H9 (cell line): ENCODE measurements around the gene RPL22. TPM values are rescaled to one million over a fixed set of nuclear protein-coding genes. Genes with fewer than 3 reads are reported as not detected.

Source experiments
- DNase-seq: peaks from one replicate; pipeline ENCODE4 v3.0.0-alpha.2; 2017
- H2AFZ ChIP-seq: one replicate; pipeline ENCODE4 v1.6.1; 2013; ENCODE audit warnings: mild to moderate bottlenecking, low read length, control low read depth, moderate library complexity
- H2AK5ac ChIP-seq: 2 replicates; pipeline ENCODE4 v1.6.1; 2013; ENCODE audit warnings: low read length, control low read depth, mixed read lengths; ENCODE audit not compliant: insufficient read length
- H2BK120ac ChIP-seq: one replicate; pipeline ENCODE4 v1.6.1; 2013; ENCODE audit warnings: low read depth, mild to moderate bottlenecking, low read length, control low read depth, inconsistent platforms; ENCODE audit not compliant: poor library complexity, severe bottlenecking
- H2BK12ac ChIP-seq: 2 replicates; pipeline ENCODE4 v1.6.1; 2013; ENCODE audit warnings: low read length, control low read depth, mixed read lengths, low read depth; ENCODE audit not compliant: insufficient read length
- H2BK15ac ChIP-seq: 2 replicates; pipeline ENCODE4 v1.6.1; 2013; ENCODE audit warnings: low read depth, low read length, control low read depth
- H2BK20ac ChIP-seq: one replicate; pipeline ENCODE4 v1.6.1; 2013; ENCODE audit warnings: low read depth, mild to moderate bottlenecking, low read length, control low read depth, inconsistent platforms; ENCODE audit not compliant: poor library complexity, severe bottlenecking
- H2BK5ac ChIP-seq: 2 replicates; pipeline ENCODE4 v1.6.1; 2013; ENCODE audit warnings: low read length, control low read depth, mixed read lengths; ENCODE audit not compliant: insufficient read length
- H3K14ac ChIP-seq: 2 replicates; pipeline ENCODE4 v1.6.1; 2013; ENCODE audit warnings: low read length, control low read depth; ENCODE audit not compliant: insufficient read depth
- H3K18ac ChIP-seq: 2 replicates; pipeline ENCODE4 v1.6.1; 2013; ENCODE audit warnings: low read depth, mild to moderate bottlenecking, mixed read lengths, low read length, control low read depth; ENCODE audit not compliant: insufficient read length
- H3K23ac ChIP-seq: 2 replicates; pipeline ENCODE4 v1.6.1; 2013; ENCODE audit warnings: low read length, control low read depth, mixed read lengths, low read depth; ENCODE audit not compliant: insufficient read length
- H3K23me2 ChIP-seq: 2 replicates; pipeline ENCODE4 v1.6.1; 2013; ENCODE audit warnings: low read depth, mild to moderate bottlenecking, mixed read lengths, low read length, control low read depth; ENCODE audit not compliant: insufficient read length, poor library complexity, severe bottlenecking
- H3K27ac ChIP-seq: 2 replicates; pipeline ENCODE4 v1.5.1; 2013; ENCODE audit warnings: low read length, control low read depth, mixed read lengths, low read depth; ENCODE audit not compliant: insufficient read length
- H3K27me3 ChIP-seq: 2 replicates; pipeline ENCODE4 v1.6.1; 2013; ENCODE audit warnings: low read length, control low read depth, inconsistent platforms; ENCODE audit not compliant: insufficient read depth
- H3K4ac ChIP-seq: 2 replicates; pipeline ENCODE4 v1.6.1; 2013; ENCODE audit warnings: low read depth, mild to moderate bottlenecking, control low read depth, inconsistent platforms, low read length, moderate library complexity
- H3K4me1 ChIP-seq: 2 replicates; pipeline ENCODE4 v1.6.1; 2013; ENCODE audit warnings: low read length, control low read depth, inconsistent platforms; ENCODE audit not compliant: insufficient read depth
- H3K4me2 ChIP-seq: 2 replicates; pipeline ENCODE4 v1.6.1; 2013; ENCODE audit warnings: low read length, control low read depth, mixed read lengths; ENCODE audit not compliant: insufficient read length, insufficient read depth
- H3K56ac ChIP-seq: 2 replicates; pipeline ENCODE4 v1.6.1; 2013; ENCODE audit warnings: low read depth, mild to moderate bottlenecking, mixed read lengths, low read length, control low read depth; ENCODE audit not compliant: insufficient read length
- H3K79me1 ChIP-seq: 2 replicates; pipeline ENCODE4 v1.6.1; 2013; ENCODE audit warnings: low read depth, mild to moderate bottlenecking, moderate library complexity, low read length, control low read depth, inconsistent platforms; ENCODE audit not compliant: insufficient read depth, poor library complexity, severe bottlenecking
- H3K79me2 ChIP-seq: 2 replicates; pipeline ENCODE4 v1.6.1; 2013; ENCODE audit warnings: low read length, control low read depth, inconsistent platforms; ENCODE audit not compliant: insufficient read depth
- H3K9ac ChIP-seq: 2 replicates; pipeline ENCODE4 v1.6.1; 2013; ENCODE audit warnings: low read length, control low read depth, mixed read lengths; ENCODE audit not compliant: insufficient read length; ENCODE audit errors: extremely low read depth
- H3K9me3 ChIP-seq: one replicate; pipeline ENCODE4 v1.6.1; 2013; ENCODE audit warnings: low read depth, low read length, inconsistent platforms; ENCODE audit not compliant: control insufficient read depth
- H3T11ph ChIP-seq: one replicate; pipeline ENCODE4 v1.6.1; 2013; ENCODE audit warnings: mild to moderate bottlenecking, low read length, control low read depth, inconsistent platforms
- H4K20me1 ChIP-seq: one replicate; pipeline ENCODE4 v1.6.1; 2013; ENCODE audit not compliant: control insufficient read depth, insufficient read length, insufficient read depth
- H4K5ac ChIP-seq: 2 replicates; pipeline ENCODE4 v1.6.1; 2013; ENCODE audit warnings: low read depth, mild to moderate bottlenecking, mixed read lengths, low read length, control low read depth; ENCODE audit not compliant: insufficient read length
- H4K8ac ChIP-seq: replicated peaks from 2 replicates; pipeline ENCODE4 v1.6.1; 2013; ENCODE audit warnings: low read length, control low read depth, mixed read lengths, low read depth; ENCODE audit not compliant: insufficient read length
- H4K91ac ChIP-seq: 2 replicates; pipeline ENCODE4 v1.6.1; 2013; ENCODE audit warnings: low read depth, mild to moderate bottlenecking, moderate library complexity, mixed read lengths, low read length, control low read depth; ENCODE audit not compliant: insufficient read length
- H3K27ac Mint-ChIP-seq, 3 experiments: 2 replicates in 2 of 3; 3 replicates in 1 of 3; pipeline ENCODE4 v1.8.0; 2020 to 2021; ENCODE audit warnings: mixed read lengths in 3 of 3, mild to moderate bottlenecking in 1 of 3, moderate library complexity in 1 of 3
- H3K27me3 Mint-ChIP-seq: 2 replicates; pipeline ENCODE4 v1.8.0; 2021; ENCODE audit warnings: low read depth, mild to moderate bottlenecking, moderate library complexity, mixed read lengths
- H3K36me3 Mint-ChIP-seq, 3 experiments: 2 replicates in 2 of 3; 3 replicates in 1 of 3; pipeline ENCODE4 v1.8.0; 2020 to 2021; ENCODE audit warnings: low read depth in 3 of 3, mixed read lengths in 3 of 3; ENCODE audit not compliant: insufficient read depth in 1 of 3
- H3K4me1 Mint-ChIP-seq, 2 experiments: 2 replicates each; pipeline ENCODE4 v1.8.0; 2020; ENCODE audit warnings: mixed read lengths in 2 of 2
- H3K4me3 Mint-ChIP-seq, 2 experiments: 2 replicates in 1 of 2; 3 replicates in 1 of 2; pipeline ENCODE4 v1.8.0; 2020 to 2021; ENCODE audit warnings: mild to moderate bottlenecking in 2 of 2, mixed read lengths in 2 of 2, moderate library complexity in 1 of 2
- H3K9me3 Mint-ChIP-seq, 2 experiments: 2 replicates in 1 of 2; 3 replicates in 1 of 2; pipeline ENCODE4 v1.8.0; 2020; ENCODE audit warnings: mild to moderate bottlenecking in 2 of 2, mixed read lengths in 2 of 2, moderate library complexity in 1 of 2
- WGBS: extraction: QIAGEN DNeasy Blood & Tissue Kit; methylation state at CpG from one replicate; pipeline ENCODE4 v1.1.7; 2013; ENCODE audit warnings: missing lambda C conversion rate, low lambda C conversion rate, mixed read lengths; ENCODE audit not compliant: insufficient read length; ENCODE audit errors: extremely low coverage; 5-methylcytosine and 5-hydroxymethylcytosine counted together
- total RNA-seq: library from RNA; stranded (reverse); gene quantifications from 2 replicates; pipeline ENCODE4 v1.2.1, GENCODE V29; 2021
- TF ChIP-seq, protein P1 (sequence below): fragments of 200-600 bp; sonication (generic); conservative IDR thresholded peaks from 3 replicates; pipeline ENCODE4 v1.8.0; 2021; ENCODE audit warnings: antibody characterized with exemption, mild to moderate bottlenecking

Gene RPL22
- total RNA-seq, 1 experiment from 2014 or later = 582 TPM

DNA sequence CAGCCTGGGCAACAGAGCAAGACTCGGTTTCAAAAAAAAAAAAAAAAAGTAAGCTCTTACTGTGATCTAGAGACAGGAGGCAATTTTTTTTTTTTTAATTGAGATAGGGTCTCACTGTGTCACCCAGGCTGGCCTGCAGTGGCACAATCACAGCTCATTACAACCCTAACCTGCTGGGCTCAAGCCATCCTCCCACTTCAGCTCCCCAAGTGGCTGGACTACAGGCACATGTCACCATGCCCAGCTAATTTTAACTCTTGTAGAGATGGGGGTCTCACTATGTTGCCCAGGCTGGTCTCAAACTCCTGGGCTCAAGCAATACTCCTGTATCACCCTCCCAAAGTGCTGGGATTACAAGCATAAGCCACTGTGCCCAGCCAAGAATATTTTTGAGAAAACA is 7.4 kb downstream of the RPL22 start:
- Histone ChIP-seq H2BK20ac (no peak overlapping the region), H2AFZ (no peak overlapping the region), H2BK5ac (no peak overlapping the region), H3K4me2 (no peak overlapping the region), H3K23me2 (no peaks in the 10 kb centered on the region), H4K8ac (no peak overlapping the region), H3K18ac (no peak overlapping the region), H2BK15ac (no peak overlapping the region), H3K27me3 (no peaks in the 10 kb centered on the region), H3K23ac (no peak overlapping the region), H2BK12ac (no peak overlapping the region), H3K14ac (no peak overlapping the region), H3K79me1 (peaks cover 7% of the 10 kb centered on the region), H3K56ac (no peak overlapping the region), H3T11ph (no peak overlapping the region), H3K4ac (no peak overlapping the region), H3K27ac (no peak overlapping the region), H4K20me1 (no peaks in the 10 kb centered on the region), H3K4me1 (no peaks in the 10 kb centered on the region), H2AK5ac (no peak overlapping the region), H4K91ac (no peak overlapping the region), H3K9me3 (no peaks in the 10 kb centered on the region), H3K79me2 (peaks cover 17% of the 10 kb centered on the region; the same call in 1 of the 2 replicates), H2BK120ac (no peak overlapping the region), H3K9ac (no peak overlapping the region), H4K5ac (no peak overlapping the region)
- TF ChIP-seq, protein P1, sequence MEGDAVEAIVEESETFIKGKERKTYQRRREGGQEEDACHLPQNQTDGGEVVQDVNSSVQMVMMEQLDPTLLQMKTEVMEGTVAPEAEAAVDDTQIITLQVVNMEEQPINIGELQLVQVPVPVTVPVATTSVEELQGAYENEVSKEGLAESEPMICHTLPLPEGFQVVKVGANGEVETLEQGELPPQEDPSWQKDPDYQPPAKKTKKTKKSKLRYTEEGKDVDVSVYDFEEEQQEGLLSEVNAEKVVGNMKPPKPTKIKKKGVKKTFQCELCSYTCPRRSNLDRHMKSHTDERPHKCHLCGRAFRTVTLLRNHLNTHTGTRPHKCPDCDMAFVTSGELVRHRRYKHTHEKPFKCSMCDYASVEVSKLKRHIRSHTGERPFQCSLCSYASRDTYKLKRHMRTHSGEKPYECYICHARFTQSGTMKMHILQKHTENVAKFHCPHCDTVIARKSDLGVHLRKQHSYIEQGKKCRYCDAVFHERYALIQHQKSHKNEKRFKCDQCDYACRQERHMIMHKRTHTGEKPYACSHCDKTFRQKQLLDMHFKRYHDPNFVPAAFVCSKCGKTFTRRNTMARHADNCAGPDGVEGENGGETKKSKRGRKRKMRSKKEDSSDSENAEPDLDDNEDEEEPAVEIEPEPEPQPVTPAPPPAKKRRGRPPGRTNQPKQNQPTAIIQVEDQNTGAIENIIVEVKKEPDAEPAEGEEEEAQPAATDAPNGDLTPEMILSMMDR = no peak
- Mint-ChIP-seq H3K27ac (no peak overlapping the region), H3K4me3 (no peak overlapping the region), H3K27me3 (no peaks in the 10 kb centered on the region), H3K36me3 (peaks cover 48 to 89% (median 77%) of the 10 kb centered on the region in 3 experiments; a peak in 6 of 7 replicates), H3K9me3 (no peaks in the 10 kb centered on the region), H3K4me1 (peaks cover 9 to 10% of the 10 kb centered on the region in 2 experiments; a peak in 3 of 4 replicates)
- DNase-seq = no peak
- no CpG with 5 or more reads among the region's 1 CpG for WGBS
